H1 (cell line): ENCODE results near the gene NELFE.

Experiments
- CHD7 ChIP-seq: fragments of 300-600 bp; sonication (generic); IDR thresholded peaks from 2 replicates; pipeline ENCODE4 v1.7.1; 2012; ENCODE audit warnings: low read length, moderate library complexity, mild to moderate bottlenecking, inconsistent platforms; ENCODE audit not compliant: insufficient replicate concordance
- CTCF ChIP-seq, 3 experiments: IDR thresholded peaks; 1 replicate in 2 of 3; 2 replicates in 1 of 3; pipeline versions ENCODE4 v1.5.1 to v1.6.1; 2011; ENCODE audit warnings: low read length in 3 of 3, mild to moderate bottlenecking in 3 of 3, inconsistent platforms in 2 of 3, low read depth in 1 of 3, moderate library complexity in 1 of 3; ENCODE audit not compliant: insufficient read depth in 1 of 3; ENCODE audit errors: control extremely low read depth in 1 of 3
- EP300 ChIP-seq, 2 experiments: IDR thresholded peaks; 1 replicate in 1 of 2; 2 replicates in 1 of 2; pipeline ENCODE4 v1.6.1; 2011 to 2012; ENCODE audit warnings: low read depth in 2 of 2, low read length in 2 of 2, mild to moderate bottlenecking in 2 of 2, borderline replicate concordance in 1 of 2, inconsistent platforms in 1 of 2, moderate library complexity in 1 of 2
- JUN ChIP-seq: IDR thresholded peaks from 2 replicates; pipeline ENCODE4 v1.6.1; 2011; ENCODE audit warnings: low read depth, mild to moderate bottlenecking, improper control_type of control experiment, low read length
- JUND ChIP-seq: IDR thresholded peaks from 2 replicates; pipeline ENCODE4 v1.6.1; 2011; ENCODE audit warnings: mild to moderate bottlenecking, improper control_type of control experiment, low read length
- MAX ChIP-seq: IDR thresholded peaks from 2 replicates; pipeline ENCODE4 v1.6.1; 2012; ENCODE audit warnings: inconsistent platforms
- POLR2A ChIP-seq, 2 experiments: IDR thresholded peaks; 1 replicate in 1 of 2; 2 replicates in 1 of 2; pipeline ENCODE4 v1.6.1; 2011; ENCODE audit warnings: low read depth in 2 of 2, low read length in 2 of 2, mild to moderate bottlenecking in 2 of 2; ENCODE audit errors: control extremely low read depth in 1 of 2
- RNF2 ChIP-seq: fragments of 200-900, 300-1000 bp; sonication (generic); IDR thresholded peaks from 2 replicates; pipeline ENCODE4 v1.7.1; 2016; ENCODE audit warnings: borderline replicate concordance, low read depth, mild to moderate bottlenecking, antibody characterized with exemption, low read length; ENCODE audit not compliant: poor library complexity, severe bottlenecking; ENCODE audit errors: missing control alignments
- TEAD4 ChIP-seq: IDR thresholded peaks from 2 replicates; pipeline ENCODE4 v1.6.1; 2012; ENCODE audit warnings: low read depth, low read length, inconsistent platforms, mixed read lengths
- USF2 ChIP-seq: IDR thresholded peaks from 2 replicates; pipeline ENCODE4 v1.6.1; 2011; ENCODE audit warnings: low read length, improper control_type of control experiment
- YY1 ChIP-seq: IDR thresholded peaks from 2 replicates; pipeline ENCODE4 v1.6.1; 2011; ENCODE audit warnings: low read depth, mild to moderate bottlenecking, low read length

GRCh38 chr6:31915756-31916155 is 43.0 kb downstream of the NELFE start:
- no peak for TF ChIP-seq JUND
- TF ChIP-seq CTCF (IDR thresholded peaks at IDR 0.05; ENCODE audit: control extremely low read depth in 1 of 3, insufficient read depth in 1 of 3, low read depth in 1 of 3, low read length in 3 of 3): no peak
- no peak for TF ChIP-seq TEAD4
- TF ChIP-seq MAX: no peak
- TF ChIP-seq JUN: no peak
- no peak for TF ChIP-seq EP300 (IDR thresholded peaks at IDR 0.05; ENCODE audit: borderline replicate concordance in 1 of 2, low read depth in 2 of 2, low read length in 2 of 2)
- no peak for TF ChIP-seq POLR2A (IDR thresholded peaks at IDR 0.05; ENCODE audit: control extremely low read depth in 1 of 2, low read depth in 2 of 2, low read length in 2 of 2)
- no peak for TF ChIP-seq YY1
- no peak for TF ChIP-seq USF2
- no peak for TF ChIP-seq CHD7
- no peak for TF ChIP-seq RNF2
